Activated naive CD8-positive, alpha-beta T cell treated with anti-CD3 and anti-CD28 coated beads, Interleukin-2, amount 50 U/mL, for 24 hours (primary cell): Measurements from ENCODE around the gene TGOLN2.
"Not testable (repeated sequence)": the region's sequence is repeated elsewhere in the genome, so short reads cannot be mapped to it uniquely, and the experiment has no call there.

Experiments used
- ATAC-seq: fragments of 150-1000 bp; cut with Tn5 transposase; one replicate; pipeline ENCODE4 v1.10.0; 2021
- DNase-seq: peaks from one replicate; pipeline ENCODE4 v3.0.0; 2021
- H3K27ac Mint-ChIP-seq: one replicate; pipeline ENCODE4 v1.8.0; 2021; ENCODE audit warnings: mild to moderate bottlenecking, mixed read lengths
- H3K27me3 Mint-ChIP-seq: one replicate; pipeline ENCODE4 v1.8.0; 2021; ENCODE audit warnings: mixed read lengths
- H3K36me3 Mint-ChIP-seq: one replicate; pipeline ENCODE4 v1.8.0; 2021; ENCODE audit warnings: low read depth, mixed read lengths
- H3K4me1 Mint-ChIP-seq: one replicate; pipeline ENCODE4 v1.8.0; 2021; ENCODE audit warnings: mixed read lengths
- H3K4me3 Mint-ChIP-seq: one replicate; pipeline ENCODE4 v1.8.0; 2021; ENCODE audit warnings: mild to moderate bottlenecking, moderate library complexity, mixed read lengths
- H3K9me3 Mint-ChIP-seq: one replicate; pipeline ENCODE4 v1.8.0; 2021; ENCODE audit warnings: mixed read lengths

TGOLN2 gene

DNA sequence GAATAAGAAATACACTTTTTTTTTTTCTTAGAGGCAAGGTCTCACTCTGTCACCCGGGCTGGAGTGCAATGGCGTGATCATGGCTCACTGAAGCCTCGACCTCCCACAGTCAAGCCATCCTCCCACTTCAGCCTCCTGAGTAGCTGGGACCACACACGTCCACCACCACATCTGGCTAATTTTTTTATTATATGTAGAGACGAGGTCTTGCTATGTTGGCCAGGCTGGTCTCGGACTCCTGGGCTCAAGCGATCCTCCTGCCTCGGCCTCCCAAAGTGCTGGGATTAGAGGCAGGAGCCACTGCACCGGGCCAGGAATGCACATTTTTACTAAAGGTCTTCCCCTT is 2.4 kb downstream of the TGOLN2 start:
- H3K4me1 Mint-ChIP-seq = peaks cover 61% of the 10 kb centered on the region
- peak overlapping the region; percentile 92 for H3K4me3 Mint-ChIP-seq
- H3K27ac Mint-ChIP-seq = peak overlapping the region; percentile 98
- no peak for ATAC-seq
- H3K36me3 Mint-ChIP-seq = peaks cover 70% of the 10 kb centered on the region
- DNase-seq = no peak
- H3K9me3 Mint-ChIP-seq = no peaks in the 10 kb centered on the region
- H3K27me3 Mint-ChIP-seq = no peaks in the 10 kb centered on the region

DNA sequence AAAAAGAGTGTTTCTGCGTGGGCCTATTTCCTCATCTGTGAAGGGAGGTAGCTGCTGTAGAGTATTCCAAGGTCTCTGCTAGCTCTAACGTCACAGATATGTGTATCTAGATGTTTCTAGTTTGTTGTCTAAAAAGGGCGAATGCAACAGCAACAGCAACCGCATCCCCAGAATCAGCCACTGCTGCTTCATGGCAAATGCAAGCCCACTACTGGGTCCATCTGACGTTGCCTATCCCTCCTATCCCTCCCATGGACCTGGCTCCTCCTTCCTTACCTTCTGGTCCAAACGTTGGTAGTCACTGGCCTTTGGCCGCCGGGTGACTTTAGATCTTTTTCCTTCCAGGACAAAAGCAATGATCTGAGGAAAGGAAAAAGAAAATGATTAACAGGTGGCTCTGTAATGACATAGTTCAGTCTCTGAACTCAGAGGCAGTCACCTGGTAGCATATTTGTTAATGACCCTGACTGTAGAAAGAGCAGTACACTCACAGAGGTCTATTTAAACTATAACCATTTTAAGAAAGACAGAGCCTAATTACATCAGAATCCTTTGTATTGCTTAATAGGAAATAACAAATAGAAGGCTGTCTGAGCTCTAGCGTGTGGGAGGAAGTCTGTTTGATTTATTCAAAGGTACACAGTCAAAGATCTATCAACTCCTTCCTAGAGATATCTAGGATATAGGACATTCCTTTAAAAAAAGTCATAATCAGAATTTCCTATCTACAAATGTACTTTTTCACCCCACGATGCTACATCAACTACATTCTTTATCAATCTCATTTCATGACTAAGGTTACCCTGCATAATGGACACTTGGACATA is 2.9 kb downstream of the TGOLN2 start:
- Mint-ChIP-seq H3K4me3 (peak overlapping the region; percentile 92), H3K27me3 (no peaks in the 10 kb centered on the region), H3K9me3 (no peaks in the 10 kb centered on the region), H3K27ac (peak overlapping the region; percentile 98), H3K4me1 (peaks cover 67% of the 10 kb centered on the region), H3K36me3 (peaks cover 76% of the 10 kb centered on the region)
- DNase-seq (no peak), ATAC-seq (no peak)

DNA sequence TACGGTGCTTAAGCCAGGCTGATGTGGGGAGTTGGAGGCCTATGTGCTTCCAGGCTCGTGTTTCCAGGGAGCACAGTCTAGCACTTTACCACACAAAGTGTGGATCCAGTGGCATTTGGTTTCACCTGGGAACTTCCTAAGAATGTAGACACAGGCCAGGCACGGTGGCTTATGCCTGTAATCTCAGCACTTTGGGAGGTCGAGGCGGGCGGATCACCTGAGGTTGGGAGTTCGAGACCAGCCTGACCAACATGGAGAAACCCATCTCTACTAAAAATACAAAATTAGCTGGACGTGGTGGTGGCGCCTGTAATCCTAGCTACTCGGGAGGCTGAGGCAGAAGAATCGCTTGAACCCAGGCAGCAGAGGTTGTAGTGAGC is 3.8 kb downstream of the TGOLN2 start:
- H3K4me3 Mint-ChIP-seq = peak overlapping the region; percentile 92
- H3K9me3 Mint-ChIP-seq, DNase-seq, H3K27me3 Mint-ChIP-seq, ATAC-seq: not testable (repeated sequence)
- peaks cover 82% of the 10 kb centered on the region for H3K36me3 Mint-ChIP-seq
- H3K27ac Mint-ChIP-seq = peak overlapping the region; percentile 38
- H3K4me1 Mint-ChIP-seq = peaks cover 70% of the 10 kb centered on the region

DNA sequence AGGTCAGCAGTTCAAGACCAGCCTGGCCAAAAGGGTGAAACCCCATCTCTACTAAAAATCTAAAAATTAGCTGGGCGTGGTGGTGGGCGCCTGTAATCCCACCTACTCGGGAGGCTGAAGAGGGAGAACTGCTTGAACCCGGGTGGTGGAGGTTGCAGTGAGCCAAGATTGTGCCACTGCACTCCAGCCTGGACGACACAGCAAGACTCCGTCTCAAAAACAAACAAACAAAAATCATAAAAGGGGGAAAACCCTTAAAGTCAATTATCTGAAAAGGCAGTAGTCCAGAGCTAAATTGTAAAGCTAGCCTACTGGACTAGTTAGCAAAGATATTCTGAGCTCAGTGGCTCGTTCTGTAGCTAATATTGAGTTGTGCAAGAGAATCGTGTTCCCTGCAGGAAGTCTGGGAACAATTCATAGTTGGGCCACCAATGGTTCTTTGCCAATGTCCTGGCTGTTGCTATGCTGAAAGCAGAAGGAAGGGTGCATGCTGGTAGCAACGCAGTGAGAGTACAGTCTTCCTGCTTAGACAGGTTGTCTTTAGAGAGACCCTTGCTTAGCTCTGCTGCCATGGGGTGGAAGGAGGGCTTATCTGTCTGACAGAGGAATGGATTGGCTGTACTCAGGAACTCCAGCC is 4.3 kb downstream of the TGOLN2 start:
- Mint-ChIP-seq H3K4me1 (peaks cover 71% of the 10 kb centered on the region), H3K4me3 (peak overlapping the region; percentile 92), H3K36me3 (peaks cover 87% of the 10 kb centered on the region), H3K9me3 (no peaks in the 10 kb centered on the region), H3K27ac (peak overlapping the region; percentile 38), H3K27me3 (no peaks in the 10 kb centered on the region)
- ATAC-seq (no peak), DNase-seq (no peak)

DNA sequence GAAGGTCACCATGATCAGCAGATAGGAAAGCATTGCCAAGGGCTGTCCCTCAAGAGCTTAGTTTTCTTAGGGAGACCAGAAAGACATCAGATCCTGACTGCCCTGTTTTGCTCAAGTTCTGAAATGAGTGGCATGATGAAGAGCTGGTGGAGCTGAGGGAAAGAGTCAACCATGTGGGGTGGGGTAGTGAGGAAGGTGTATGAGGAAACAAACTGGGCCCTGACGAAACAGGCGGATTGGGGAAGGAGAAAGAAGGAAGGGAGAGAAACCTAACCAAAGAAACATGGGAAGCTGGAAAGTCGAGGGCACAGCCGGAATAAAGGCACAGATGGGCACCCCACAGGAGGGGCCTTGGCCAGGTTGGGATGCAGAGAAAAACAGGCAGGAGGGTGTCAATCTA is 8.0 kb downstream of the TGOLN2 start:
- no peak for ATAC-seq
- peaks cover 70% of the 10 kb centered on the region for H3K4me1 Mint-ChIP-seq
- DNase-seq = no peak
- H3K27me3 Mint-ChIP-seq = no peaks in the 10 kb centered on the region
- peaks cover 75% of the 10 kb centered on the region for H3K36me3 Mint-ChIP-seq
- peak overlapping the region; percentile 42 for H3K4me3 Mint-ChIP-seq
- H3K9me3 Mint-ChIP-seq = no peaks in the 10 kb centered on the region
- peak overlapping the region; percentile 83 for H3K27ac Mint-ChIP-seq

DNA sequence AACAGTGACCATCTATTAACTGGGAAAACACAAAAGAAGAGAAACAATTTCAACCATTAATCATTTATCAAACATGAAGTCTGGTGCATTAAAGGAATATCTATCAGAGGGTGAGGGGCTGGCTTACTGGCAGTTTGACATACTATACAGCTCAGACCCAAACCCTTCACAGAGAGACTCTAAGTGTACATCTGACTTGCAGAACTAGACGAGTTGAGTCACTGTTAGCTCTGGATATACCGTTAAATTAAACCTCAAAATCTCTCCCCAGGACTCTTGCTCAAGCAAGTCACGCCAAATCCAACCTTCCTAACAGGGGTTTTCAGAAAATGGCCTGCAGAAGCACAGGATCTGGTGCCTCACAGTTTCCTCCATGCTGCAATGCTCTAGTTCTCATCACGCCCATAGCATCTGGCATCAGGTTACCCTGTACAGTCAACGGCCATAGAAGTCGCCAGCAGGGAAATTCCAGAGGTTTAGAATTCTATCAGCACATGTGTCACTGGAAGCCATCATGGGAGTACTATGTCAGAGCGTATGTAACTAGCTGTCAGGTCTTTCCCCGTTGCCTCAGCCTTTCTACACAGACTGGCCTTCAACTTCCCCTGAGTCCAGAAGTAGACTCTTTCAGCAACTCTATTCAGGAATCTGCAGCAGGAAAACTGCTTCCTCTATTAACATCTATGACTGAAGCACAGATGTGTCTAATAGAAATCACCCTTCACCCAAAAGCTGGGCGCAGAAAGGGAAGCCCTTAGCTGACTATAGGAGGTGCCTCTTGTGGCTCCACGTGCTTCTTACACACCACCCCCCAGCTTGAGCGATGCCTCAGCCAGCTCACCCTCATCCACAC is 9.3 kb downstream of the TGOLN2 start:
- H3K9me3 Mint-ChIP-seq = no peaks in the 10 kb centered on the region
- no peaks in the 10 kb centered on the region for H3K27me3 Mint-ChIP-seq
- peaks cover 70% of the 10 kb centered on the region for H3K36me3 Mint-ChIP-seq
- DNase-seq (peak; percentile 41), ATAC-seq (peak; percentile 92)
- H3K4me1 Mint-ChIP-seq = peaks cover 59% of the 10 kb centered on the region
- H3K27ac Mint-ChIP-seq = peak overlapping the region; percentile 92
- H3K4me3 Mint-ChIP-seq = peak overlapping the region; percentile 42

DNA sequence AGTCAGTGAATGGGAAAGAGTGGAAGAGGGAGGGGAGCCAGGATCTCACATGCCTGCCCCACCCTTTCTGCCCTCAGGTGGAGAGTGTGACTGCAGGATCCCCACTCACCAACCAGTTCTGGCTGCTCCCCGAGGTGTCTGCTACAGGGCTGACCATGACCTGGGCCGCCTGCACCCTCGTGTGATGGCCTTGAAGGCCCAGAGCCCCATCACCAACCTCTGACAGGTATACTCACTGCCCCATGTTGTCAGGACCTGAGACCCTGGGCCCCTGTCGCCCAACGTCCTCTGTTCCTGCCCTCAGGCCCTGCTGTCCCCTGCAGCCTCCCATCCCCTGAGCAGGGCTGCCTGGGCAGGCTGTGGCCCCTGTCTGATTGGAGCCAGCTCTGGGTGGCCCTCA is 11.9 kb downstream of the TGOLN2 start:
- not testable (repeated sequence) for H3K9me3 Mint-ChIP-seq, H3K27ac Mint-ChIP-seq, ATAC-seq, DNase-seq, H3K27me3 Mint-ChIP-seq, H3K4me3 Mint-ChIP-seq
- Mint-ChIP-seq H3K36me3 (peaks cover 45% of the 10 kb centered on the region), H3K4me1 (peaks cover 34% of the 10 kb centered on the region)

DNA sequence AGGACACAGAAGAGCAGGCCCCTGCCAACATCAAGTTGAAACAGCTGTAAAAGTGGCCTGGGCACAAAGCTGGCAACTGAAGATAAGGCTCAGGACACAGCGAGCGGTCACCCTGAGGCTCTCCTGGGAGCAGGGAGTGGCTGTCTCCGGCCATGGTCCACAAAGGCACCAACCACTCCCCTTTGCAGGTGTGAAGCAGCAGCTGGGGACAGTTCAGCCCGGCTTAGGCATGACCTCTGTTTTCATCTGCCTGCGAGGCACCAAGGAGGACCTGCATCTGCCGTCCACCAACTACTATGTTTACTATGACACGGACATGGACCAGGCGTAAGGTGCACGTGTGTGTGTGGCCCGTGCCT is 12.9 kb downstream of the TGOLN2 start:
- no peak for ATAC-seq
- Mint-ChIP-seq H3K9me3 (no peaks in the 10 kb centered on the region), H3K4me3 (no peak overlapping the region), H3K36me3 (peaks cover 34% of the 10 kb centered on the region), H3K27me3 (no peaks in the 10 kb centered on the region), H3K4me1 (peaks cover 32% of the 10 kb centered on the region), H3K27ac (no peak overlapping the region)
- no peak for DNase-seq

DNA sequence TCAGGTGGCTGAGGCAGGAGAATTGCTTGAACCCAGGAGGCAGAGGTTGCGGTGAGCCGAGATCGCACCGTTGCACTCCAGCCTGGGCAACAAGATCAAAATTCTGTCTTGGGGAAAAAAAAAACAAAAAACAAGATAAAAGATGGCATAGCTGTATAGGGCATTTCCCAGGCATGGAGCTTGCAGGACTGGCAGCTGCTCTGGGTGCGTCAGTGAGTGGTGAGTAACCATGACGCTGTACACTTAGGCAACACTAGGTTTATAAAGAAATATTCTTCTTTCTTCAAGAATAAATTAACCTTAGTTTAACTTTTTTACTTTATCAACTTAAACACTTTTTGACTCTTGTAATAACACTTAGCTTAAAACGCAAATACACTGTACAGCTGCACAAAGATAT is 15.4 kb downstream of the TGOLN2 start:
- Mint-ChIP-seq H3K27me3 (no peaks in the 10 kb centered on the region), H3K9me3 (no peaks in the 10 kb centered on the region), H3K36me3 (peaks cover 18% of the 10 kb centered on the region), H3K4me1 (peaks cover 30% of the 10 kb centered on the region), H3K27ac (no peak overlapping the region), H3K4me3 (no peak overlapping the region)
- ATAC-seq (no peak), DNase-seq (no peak)

DNA sequence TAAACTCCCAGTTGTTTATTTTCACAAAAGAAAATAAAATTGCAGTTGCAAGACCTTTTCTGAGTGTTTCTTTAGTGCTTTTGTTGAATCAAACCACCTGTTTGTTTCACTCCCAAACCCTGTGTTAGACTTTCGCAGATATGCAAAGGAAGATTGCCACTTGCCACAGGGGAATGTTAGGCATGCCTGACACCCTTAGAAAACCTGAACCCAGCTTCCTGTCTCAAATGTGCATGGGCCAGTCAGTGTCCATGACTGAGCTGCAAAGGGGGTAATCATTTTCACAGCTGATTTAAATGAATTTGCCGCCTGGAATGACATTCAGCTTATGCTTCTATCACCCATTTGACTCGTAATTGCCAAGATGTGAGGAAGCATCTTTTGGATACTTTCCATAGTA is 17.5 kb downstream of the TGOLN2 start:
- Mint-ChIP-seq H3K36me3 (peaks cover 8% of the 10 kb centered on the region), H3K4me3 (peak overlapping the region; percentile 73), H3K27me3 (no peaks in the 10 kb centered on the region), H3K27ac (peak overlapping the region; percentile 61), H3K4me1 (peaks cover 31% of the 10 kb centered on the region), H3K9me3 (no peaks in the 10 kb centered on the region)
- no peak for DNase-seq
- ATAC-seq = no peak

DNA sequence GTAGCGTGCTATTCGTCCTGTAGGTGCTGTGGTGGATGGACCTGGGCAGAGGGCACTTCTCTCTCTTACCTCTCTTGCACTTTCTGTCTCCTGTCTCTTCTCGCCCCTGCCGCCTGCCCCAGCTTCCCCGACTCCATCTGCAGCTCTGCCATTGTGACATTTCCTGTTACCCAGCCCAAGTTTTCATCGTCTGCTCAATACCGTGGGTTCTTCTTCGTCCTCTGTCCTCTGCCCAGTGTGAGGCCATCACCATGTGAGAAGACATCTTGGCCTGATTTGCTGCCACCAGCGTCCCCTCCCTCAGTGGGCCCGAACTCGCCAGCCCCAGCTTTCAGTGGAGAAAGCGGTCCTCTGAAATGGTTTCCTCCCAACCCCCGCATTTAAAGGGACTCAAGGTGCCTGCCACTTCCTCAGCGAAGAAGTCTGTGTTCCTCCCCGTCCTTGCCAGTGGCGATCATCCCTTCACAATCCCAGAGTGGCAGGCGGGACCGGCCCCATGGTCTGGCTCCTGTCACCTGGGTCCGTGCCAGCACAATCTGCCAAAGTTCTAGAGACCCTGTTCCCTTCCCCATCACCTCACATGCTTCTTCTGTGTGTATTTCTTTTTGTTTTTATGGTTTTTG is 18.0 kb downstream of the TGOLN2 start:
- Mint-ChIP-seq H3K27me3 (no peaks in the 10 kb centered on the region), H3K9me3 (no peaks in the 10 kb centered on the region), H3K27ac (peak overlapping the region; percentile 61), H3K4me3 (peak overlapping the region; percentile 73), H3K4me1 (peaks cover 31% of the 10 kb centered on the region), H3K36me3 (peaks cover 8% of the 10 kb centered on the region)
- ATAC-seq (no peak), DNase-seq (no peak)

DNA sequence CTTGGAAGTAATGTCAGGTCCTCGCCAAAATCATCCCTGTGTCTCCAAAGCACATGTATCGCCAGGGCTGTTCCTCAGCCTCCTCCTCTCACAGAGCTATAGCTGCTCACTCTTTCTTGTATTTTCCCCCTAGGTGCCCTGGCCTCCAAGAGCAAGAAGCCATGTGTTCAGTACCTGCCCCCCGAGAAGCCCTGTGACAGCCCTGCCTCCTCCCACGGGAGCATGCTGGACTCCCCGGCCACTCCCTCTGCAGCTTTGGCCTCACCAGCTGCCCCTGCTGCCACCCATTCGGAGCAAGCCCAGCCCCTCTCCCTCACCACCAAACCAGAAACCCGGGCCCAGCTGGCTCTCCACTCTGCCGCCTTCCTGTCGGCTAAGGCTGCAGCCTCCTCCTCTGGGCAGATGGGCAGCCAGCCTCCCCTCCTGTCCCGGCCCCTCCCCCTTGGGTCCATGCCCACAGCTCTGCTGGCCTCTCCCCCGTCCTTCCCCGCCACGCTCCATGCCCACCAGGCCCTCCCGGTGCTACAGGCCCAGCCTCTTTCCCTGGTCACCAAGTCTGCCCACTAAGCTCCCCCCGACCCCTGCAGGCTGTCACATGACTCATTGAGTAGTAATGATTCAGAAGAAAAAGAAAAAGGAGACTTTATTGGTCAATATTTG is 18.8 kb downstream of the TGOLN2 start:
- H3K27ac Mint-ChIP-seq = peak overlapping the region; percentile 61
- no peaks in the 10 kb centered on the region for H3K9me3 Mint-ChIP-seq
- peaks cover 31% of the 10 kb centered on the region for H3K4me1 Mint-ChIP-seq
- DNase-seq (no peak), ATAC-seq (peak; percentile 22)
- H3K36me3 Mint-ChIP-seq = peaks cover 4% of the 10 kb centered on the region
- H3K4me3 Mint-ChIP-seq = peak overlapping the region; percentile 73
- no peaks in the 10 kb centered on the region for H3K27me3 Mint-ChIP-seq

DNA sequence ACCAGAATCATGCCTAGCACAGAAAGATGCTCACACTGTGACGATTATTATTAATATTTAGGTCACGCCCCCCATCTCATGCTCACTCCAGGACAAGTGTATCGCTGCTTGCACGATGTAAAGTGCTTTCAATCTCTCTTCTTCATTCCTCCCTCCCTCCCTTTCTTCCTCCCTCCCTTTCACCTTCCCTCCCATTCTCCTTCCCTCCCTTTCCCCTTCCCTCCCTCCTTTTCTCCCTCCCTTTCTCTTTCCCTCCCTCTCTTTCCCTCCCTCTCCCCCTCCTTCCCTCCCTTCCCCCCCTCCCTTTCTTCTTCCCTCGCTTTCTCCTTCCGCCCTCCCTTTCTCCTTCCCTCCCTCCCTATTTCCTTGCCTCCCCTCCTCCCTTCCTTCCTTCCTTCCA is 19.6 kb downstream of the TGOLN2 start:
- no peak overlapping the region for H3K4me3 Mint-ChIP-seq
- no peak for ATAC-seq

DNA sequence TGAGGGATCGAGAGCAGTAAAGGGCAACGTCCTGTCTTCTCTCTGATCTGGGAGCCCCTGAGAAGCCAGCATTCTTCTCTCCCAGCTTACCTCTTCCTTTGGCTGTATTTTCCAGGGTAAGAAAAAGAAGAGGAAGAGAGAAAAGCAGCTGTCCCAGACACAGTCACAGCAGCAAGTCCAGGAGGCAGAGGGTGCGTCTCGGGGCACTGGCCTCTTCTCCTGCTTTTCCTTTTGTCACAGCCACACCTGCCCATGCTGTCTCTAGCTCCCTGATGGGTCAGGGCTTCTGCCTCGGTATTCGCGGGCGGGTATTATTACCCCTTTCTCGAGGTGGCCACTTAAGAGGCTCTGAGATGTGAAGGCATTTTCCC is 20.3 kb downstream of the TGOLN2 start:
- ATAC-seq = no peak
- peak overlapping the region; percentile 43 for H3K4me3 Mint-ChIP-seq
- H3K27me3 Mint-ChIP-seq = no peaks in the 10 kb centered on the region

More for the DNA sequence above, 19.6 kb downstream of the TGOLN2 start:
- DNase-seq = no peak
- no peaks in the 10 kb centered on the region for H3K27me3 Mint-ChIP-seq
- no peaks in the 10 kb centered on the region for H3K9me3 Mint-ChIP-seq
- no peaks in the 10 kb centered on the region for H3K36me3 Mint-ChIP-seq
- H3K4me1 Mint-ChIP-seq = peaks cover 28% of the 10 kb centered on the region
- no peak overlapping the region for H3K27ac Mint-ChIP-seq

More for the DNA sequence above, 20.3 kb downstream of the TGOLN2 start:
- Mint-ChIP-seq H3K9me3 (no peaks in the 10 kb centered on the region), H3K36me3 (no peaks in the 10 kb centered on the region), H3K4me1 (peaks cover 28% of the 10 kb centered on the region), H3K27ac (peak overlapping the region; percentile 46)
- no peak for DNase-seq
